ENCODE results near the gene TRPM1. TPM values are rescaled to one million over a fixed set of nuclear protein-coding genes. Genes with fewer than 3 reads are reported as not detected.

Gene TRPM1
- total RNA-seq, 6 experiments from 2014 or later = 0.03 to 0.18 (median 0.17) TPM; not detected in 3

DNA sequence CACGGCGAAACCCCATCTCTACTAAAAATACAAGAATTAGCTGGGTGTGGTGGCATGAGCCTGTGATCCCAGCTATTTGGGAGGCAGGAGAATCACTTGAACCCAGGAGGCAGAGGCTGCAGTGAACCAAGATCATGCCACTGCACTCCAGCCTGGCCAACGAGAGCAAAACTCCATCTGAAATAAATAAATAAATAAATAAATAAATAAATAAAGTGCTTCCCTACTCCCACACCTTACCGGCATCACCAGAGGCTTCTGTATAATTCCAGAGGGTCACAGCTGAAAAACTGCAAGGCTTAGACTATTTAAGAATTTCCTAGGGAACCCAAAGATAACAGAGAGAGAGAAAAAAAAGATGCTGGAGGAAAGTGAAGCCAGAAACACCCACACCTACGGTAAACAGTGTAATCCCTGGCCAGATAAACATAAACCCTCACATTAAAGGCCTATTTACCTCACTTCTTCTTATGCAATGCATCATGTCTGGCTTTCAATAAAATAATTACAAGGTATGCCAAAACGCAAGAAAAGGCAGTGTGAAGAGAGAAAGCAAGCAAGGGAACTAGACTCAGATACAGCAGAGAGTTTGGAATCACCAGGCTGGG, 15.0 kb upstream of the TRPM1 start:
- Mint-ChIP-seq H3K9me3 (peaks cover 13% of the 10 kb centered on the region), H3K4me1 (ENCODE audit: low read depth) (peaks cover 1% of the 10 kb centered on the region; the same call in 1 of the 2 replicates), H3K27ac (no peak overlapping the region), H3K27me3 (ENCODE audit: insufficient read depth) (peaks cover 14% of the 10 kb centered on the region), H3K36me3 (ENCODE audit: low read depth) (peaks cover 15% of the 10 kb centered on the region; the same call in 1 of the 2 replicates), H3K4me3 (no peak overlapping the region)
- DNase-seq = no peak
- TF ChIP-seq, protein P1, sequence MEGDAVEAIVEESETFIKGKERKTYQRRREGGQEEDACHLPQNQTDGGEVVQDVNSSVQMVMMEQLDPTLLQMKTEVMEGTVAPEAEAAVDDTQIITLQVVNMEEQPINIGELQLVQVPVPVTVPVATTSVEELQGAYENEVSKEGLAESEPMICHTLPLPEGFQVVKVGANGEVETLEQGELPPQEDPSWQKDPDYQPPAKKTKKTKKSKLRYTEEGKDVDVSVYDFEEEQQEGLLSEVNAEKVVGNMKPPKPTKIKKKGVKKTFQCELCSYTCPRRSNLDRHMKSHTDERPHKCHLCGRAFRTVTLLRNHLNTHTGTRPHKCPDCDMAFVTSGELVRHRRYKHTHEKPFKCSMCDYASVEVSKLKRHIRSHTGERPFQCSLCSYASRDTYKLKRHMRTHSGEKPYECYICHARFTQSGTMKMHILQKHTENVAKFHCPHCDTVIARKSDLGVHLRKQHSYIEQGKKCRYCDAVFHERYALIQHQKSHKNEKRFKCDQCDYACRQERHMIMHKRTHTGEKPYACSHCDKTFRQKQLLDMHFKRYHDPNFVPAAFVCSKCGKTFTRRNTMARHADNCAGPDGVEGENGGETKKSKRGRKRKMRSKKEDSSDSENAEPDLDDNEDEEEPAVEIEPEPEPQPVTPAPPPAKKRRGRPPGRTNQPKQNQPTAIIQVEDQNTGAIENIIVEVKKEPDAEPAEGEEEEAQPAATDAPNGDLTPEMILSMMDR (IDR thresholded peaks at IDR 0.05) = no peak

DNA sequence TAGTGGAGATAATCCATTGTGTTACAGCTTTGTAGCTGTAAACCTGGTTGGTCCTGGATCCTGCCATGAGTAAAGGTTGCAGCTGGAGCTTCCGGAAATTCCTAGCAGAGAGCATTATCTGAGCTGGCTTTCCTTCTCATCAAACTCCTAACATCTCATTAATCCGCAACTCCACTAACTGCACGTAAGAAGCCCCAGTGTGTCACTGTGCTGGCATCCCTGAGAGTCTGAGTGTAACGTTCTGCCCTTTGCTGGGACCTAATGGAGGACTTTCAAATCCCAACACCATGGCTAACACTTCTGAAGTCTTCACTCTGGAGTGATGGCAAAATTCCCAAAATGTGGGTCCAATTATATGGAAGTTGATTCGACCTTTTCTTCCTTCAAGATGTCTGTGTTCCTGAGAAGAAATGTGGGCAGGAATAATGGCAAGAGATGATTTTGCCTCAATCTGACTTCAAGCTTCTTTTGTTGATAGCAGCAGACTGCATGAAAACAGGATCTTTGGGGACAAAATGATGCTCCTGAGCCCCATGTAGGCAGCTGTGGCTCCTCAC, 9.6 kb upstream of the TRPM1 start:
- no peak for DNase-seq

DNA sequence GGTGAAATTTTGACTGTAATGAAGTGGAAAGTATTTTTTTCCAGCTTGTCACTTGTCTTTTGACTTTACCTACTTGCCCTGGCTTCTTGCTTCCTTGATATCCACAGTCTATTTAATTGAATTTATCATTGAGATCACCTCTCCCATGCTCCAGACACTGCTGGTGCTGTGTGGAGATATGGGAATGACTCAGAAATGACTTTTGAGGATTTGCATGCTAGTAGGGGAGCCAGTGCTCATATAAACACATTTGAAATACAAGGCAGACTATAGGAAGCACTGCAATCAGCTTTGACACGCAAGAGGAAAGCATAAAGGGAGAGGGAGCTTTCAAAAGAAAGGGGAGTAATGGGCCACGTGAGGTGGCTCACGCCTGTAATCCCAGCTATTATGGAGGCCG, 7.3 kb upstream of the TRPM1 start:
- Mint-ChIP-seq H3K27ac (no peak overlapping the region), H3K4me3 (no peak overlapping the region), H3K9me3 (peaks cover 2% of the 10 kb centered on the region), H3K36me3 (ENCODE audit: low read depth) (peaks cover 4% of the 10 kb centered on the region; the same call in 1 of the 2 replicates), H3K27me3 (ENCODE audit: insufficient read depth) (no peaks in the 10 kb centered on the region), H3K4me1 (ENCODE audit: low read depth) (peaks cover 44% of the 10 kb centered on the region)
- TF ChIP-seq, protein P1 (IDR thresholded peaks at IDR 0.05) = no peak
- DNase-seq = no peak

More for the DNA sequence above, 9.6 kb upstream of the TRPM1 start:
- H3K27ac Mint-ChIP-seq = no peak overlapping the region
- peaks cover 10% of the 10 kb centered on the region for H3K9me3 Mint-ChIP-seq
- H3K36me3 Mint-ChIP-seq (ENCODE audit: low read depth) = peaks cover 13% of the 10 kb centered on the region; the same call in 1 of the 2 replicates
- H3K4me1 Mint-ChIP-seq (ENCODE audit: low read depth) = peaks cover 24% of the 10 kb centered on the region
- H3K27me3 Mint-ChIP-seq (ENCODE audit: insufficient read depth) = peaks cover 2% of the 10 kb centered on the region
- TF ChIP-seq, protein P1 (IDR thresholded peaks at IDR 0.05) = no peak
- H3K4me3 Mint-ChIP-seq = no peak overlapping the region

DNA sequence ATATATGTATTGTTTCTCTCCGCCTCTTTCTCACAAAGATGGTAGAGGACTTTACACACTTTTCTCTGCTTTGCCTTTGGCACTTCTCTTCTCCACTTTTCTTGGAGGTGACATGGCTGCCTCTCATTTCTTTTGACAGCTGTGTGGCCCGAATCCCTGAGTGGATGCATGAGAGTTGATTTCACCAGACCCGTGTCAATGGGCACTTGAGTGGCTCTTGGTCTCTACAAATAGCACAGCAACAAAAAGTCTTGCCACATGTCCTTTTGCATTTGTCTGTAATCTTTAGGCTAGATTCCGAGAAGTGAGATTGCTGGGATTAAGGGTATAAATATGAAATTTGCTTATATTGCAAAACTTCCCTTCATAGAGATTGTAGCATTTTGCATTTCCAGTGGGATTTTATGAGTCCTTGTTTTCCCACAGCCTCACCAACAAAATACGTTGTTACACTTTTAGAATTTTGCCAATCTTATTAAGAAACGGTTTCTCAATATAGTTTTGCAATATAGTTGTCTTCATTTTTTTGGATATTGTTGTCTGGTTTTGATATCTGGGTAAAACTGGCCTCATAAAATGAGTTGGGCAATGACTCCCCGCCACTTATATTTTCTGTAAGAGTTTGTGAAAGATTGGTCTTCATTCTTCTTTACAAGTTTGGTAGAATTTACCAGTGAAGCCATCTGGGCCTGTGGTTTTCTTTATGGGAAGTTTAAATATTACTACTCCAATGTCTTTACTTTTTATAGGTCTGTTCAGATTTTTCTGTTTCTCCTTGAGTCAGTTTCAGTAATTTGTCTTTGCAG, 5.2 kb upstream of the TRPM1 start:
- Mint-ChIP-seq H3K27ac (no peak overlapping the region), H3K36me3 (ENCODE audit: low read depth) (no peaks in the 10 kb centered on the region), H3K4me1 (ENCODE audit: low read depth) (peaks cover 45% of the 10 kb centered on the region), H3K27me3 (ENCODE audit: insufficient read depth) (no peaks in the 10 kb centered on the region; the same call in 1 of the 2 replicates), H3K9me3 (no peaks in the 10 kb centered on the region), H3K4me3 (peak overlapping the region; percentile 20; the same call in 1 of the 2 replicates)
- no peak for DNase-seq
- TF ChIP-seq, protein P1 (IDR thresholded peaks at IDR 0.05) = no peak

DNA sequence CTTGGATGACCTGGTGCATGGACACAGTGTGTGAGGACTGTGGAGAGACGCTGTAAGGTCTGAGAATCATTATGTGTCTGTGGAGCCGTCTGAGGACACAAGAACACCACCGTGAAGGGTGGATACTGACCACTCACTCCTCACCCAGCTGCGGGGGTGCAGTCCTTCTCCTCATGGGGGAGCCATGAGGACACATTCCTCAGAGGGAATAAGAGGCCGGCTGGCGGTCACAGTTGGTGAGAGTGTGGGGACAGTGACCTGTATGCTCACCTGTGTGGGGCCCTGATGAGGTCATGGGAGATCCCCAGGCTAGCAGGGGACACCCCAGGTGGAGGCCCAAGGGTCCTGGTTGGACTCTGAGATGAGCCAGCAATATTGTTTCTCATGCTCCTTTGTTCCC, 2.5 kb upstream of the TRPM1 start:
- no peaks in the 10 kb centered on the region for H3K9me3 Mint-ChIP-seq

More for the DNA sequence above, 2.5 kb upstream of the TRPM1 start:
- no peak for DNase-seq
- H3K27me3 Mint-ChIP-seq (ENCODE audit: insufficient read depth) = no peaks in the 10 kb centered on the region; the same call in 1 of the 2 replicates
- H3K36me3 Mint-ChIP-seq (ENCODE audit: low read depth) = no peaks in the 10 kb centered on the region
- no peak overlapping the region for H3K27ac Mint-ChIP-seq
- H3K4me1 Mint-ChIP-seq (ENCODE audit: low read depth) = peaks cover 51% of the 10 kb centered on the region
- H3K4me3 Mint-ChIP-seq = no peak overlapping the region
- TF ChIP-seq, protein P1 (IDR thresholded peaks at IDR 0.05) = no peak

Data from HFFc6 (cell line).